Measurements from ENCODE around the gene KAT14.
"Not testable (repeated sequence)": the region's sequence is repeated elsewhere in the genome, so short reads cannot be mapped to it uniquely, and the experiment has no call there.

KAT14 gene

DNA sequence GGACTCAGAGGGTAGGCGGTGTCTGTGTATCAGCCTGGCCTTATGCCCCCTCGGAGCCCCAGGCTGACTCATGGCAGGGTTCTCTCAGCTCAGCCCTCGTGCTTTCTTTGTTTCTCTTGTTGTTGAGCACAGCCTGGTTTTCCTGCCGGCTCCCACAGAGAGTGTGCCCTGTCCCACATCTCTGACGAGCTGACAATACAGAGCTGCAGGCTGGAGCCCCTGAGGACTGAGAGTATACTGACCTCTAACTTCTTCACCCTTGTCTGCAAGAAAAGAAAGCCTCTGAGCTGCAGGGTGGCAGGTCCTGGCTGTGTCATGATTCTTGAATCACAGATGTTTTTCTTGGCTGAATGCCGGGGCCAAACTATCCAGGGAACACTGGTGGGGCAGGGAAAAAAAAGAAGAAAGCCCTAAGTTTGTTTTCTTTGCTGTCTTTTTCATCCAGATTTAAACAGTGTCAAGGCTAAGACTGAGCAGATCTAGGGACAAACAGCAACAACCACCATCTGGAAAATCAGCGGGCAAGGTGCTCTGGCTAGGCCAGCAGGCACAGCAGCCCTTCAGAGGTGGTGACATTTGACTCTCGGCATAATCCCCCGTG is 87.4 kb downstream of the KAT14 start:
- no peak for DNase-seq

DNA sequence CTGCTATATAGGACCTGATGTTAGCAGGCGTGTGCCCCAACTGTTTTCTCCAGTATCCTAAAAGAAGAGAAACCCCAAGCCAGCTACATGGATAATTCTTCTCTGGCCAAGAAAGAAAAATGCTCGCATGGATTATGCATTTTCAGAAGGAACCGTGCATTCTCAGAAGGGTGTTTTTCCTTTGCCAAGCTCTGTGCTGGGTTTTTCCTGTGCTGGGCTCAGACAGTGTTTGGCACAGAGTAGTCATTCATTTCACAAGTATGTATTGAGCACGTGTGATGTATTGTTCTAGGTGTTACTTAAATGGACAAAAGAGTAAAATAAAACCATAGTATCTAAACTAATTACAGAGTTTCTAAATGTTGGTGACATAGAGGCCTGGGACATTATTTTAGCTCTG is 88.0 kb downstream of the KAT14 start:
- DNase-seq: no peak

DNA sequence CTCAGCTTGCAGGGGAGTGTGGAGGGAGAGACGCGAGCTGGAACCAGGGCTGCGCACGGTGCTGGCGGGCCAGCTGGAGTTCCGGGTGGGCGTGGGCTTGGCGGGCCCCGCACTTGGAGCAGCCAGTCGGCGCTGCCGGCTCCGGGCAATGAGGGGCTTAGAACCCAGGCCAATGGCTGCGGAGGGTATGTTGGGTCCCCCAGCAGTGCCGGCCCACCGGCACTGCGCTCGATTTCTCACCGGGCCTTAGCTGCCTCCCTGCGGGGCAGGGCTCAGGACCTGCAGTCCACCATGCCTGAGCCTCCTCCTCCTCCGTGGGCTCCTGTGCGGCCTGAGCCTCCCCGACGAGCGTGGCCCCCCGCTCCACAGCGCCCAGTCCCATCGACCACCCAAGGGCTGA is 89.1 kb downstream of the KAT14 start:
- not testable (repeated sequence) for DNase-seq

DNA sequence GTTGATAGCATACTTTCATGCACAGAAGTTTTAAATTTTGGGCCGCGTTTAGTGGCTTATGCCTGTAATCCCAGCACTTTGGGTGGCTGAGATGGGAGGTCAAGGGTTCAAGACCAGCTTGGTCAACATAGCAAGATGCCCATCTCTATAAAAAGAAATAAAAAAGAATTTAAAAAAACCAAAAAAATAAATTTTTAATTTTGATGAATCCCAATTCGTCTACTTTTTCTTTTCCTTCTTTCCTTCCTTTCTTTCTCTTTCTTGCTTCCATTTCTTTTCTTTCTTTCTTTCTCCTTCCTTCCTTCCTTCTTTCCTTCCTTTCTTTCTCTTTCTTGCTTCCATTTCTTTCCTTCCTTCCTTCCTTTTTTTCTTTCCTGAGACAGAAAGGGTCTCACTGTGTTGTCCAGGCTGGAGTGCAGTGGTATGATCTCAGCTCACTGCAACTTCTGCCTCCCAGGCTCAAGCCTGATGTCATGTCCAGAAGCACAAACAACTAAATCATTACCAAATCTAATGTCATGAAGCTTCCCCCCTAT is 95.8 kb downstream of the KAT14 start:
- no peak for DNase-seq
